ENCODE measurements around the gene COPA.

DNA sequence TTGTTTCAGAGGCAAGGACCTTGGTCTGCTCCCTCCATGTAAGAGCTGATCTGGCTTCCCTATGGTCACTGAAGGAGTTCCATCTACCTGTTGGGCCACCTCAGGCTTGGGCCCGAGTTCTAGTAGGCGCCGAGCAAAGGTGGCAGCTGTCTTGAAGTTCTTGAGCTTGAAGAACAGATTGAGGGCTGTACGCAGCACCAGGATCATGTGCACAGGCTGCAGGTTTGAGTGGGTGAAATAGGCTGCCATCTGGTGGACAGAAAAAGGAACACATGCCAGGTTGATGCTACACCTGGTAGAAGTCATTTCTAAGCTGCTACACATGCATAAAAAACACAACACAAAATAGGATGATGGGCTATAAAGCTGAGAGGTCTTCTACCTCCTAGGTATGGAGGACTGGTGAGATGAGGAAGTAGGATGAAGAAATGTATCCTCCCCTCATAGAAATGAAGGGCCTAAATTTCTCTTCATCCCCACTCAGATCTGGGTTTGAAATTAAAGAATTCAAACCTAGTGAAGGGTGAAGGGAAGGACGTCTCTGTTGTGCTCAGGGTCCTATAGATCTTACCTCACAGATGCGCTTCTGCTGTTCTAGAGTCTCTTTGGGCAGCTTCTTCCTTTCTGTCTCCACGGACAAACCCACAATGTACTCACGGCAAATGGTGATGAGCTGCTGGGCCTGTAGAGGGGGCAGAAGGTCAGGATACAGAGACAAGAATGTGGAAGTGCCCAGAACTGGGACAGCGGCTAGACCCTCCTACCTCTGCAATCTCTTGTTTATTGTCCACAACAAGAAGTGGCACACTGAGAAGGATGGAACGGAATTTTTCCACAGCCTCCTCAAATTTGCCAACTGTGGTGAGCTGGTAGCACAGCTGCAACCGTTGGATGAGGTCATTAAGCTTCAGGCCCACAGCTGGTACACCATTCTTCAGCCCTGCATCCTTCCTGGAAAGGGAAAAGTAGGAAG is 51.5 kb downstream of the COPA start:
- TF ChIP-seq CTCF (IDR thresholded peaks at IDR 0.05) (peak; percentile 98), ZFX (IDR thresholded peaks at IDR 0.05; ENCODE audit: borderline replicate concordance) (no peak)

Data from 22Rv1 (cell line).